HG03196 (cell line): ENCODE measurements around the gene REEP1.

ENCODE experiments used
- ATAC-seq: cut with Tn5 transposase; IDR thresholded peaks from one replicate; pipeline ENCODE4 v1.9.1; 2021; ENCODE audit not compliant: unreplicated experiment

The REEP1 gene

GRCh38 chr2:86284987-86285386 is 52.4 kb downstream of the REEP1 start:
- no peak for ATAC-seq

- no peak for ATAC-seq
Observed at GRCh38 chr2:86284401-86284841, 53.0 kb downstream of the REEP1 start.

DNA sequence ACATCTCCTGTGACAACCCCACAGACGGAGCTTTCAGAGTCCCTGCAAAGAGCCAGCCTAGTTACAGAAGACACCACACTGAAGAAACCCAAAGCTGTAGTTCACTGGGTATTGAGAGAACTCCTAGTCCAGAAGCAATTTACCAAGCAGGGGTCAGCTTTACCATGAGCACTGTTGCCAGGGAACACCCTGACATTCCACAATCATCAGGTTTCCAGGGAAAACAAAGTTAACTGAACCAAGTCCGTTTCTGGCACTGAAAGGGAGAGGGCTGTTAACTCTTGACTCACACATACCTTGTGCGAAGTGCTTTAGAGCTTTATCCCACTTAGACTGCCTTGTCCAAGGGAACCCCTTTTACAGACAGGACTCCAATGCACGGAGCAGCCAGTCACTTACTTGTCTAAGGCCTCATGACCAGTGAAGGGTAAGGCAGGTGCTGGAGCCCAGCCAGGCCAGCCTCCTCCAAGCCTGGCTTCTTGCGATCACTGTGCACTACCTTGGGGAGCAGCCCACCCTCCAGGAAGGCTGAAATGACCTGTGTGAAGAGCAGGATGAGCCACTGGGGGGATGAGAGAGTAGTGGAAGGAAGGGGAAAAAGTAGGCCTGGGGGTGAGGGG is 53.9 kb downstream of the REEP1 start:
- no peak for ATAC-seq

DNA sequence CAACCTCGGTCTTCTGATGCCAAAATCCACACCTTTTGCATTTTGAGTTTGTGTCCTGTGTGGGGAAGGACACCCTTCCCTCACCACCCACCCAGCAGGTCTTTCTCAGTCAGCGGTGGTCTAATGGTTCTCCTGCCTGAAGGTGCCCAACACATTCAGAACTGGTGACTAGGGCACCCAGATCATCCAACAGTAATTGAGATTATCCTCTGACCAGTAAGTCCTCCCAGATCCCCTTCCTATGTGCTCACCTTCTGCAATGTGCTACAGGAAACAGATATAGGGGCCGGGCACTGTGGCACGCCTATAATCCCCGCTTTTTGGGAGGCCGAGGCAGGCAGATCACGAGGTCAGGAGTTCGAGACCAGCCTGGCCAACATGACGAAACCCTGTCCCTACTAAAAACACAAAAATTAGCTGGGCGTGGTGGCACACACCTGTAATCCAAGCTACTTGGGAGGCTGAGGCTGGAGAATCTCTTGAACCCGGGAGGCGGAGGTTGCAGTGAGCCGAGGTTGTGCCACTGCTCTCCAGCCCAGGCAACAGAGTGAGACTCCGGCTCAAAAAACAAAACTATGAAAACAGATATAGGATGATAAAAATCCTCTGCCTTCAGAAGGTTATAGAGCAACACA is 56.2 kb downstream of the REEP1 start:
- no peak for ATAC-seq

- no peak for ATAC-seq
Observed at GRCh38 chr2:86280191-86280667, 57.2 kb downstream of the REEP1 start.

DNA sequence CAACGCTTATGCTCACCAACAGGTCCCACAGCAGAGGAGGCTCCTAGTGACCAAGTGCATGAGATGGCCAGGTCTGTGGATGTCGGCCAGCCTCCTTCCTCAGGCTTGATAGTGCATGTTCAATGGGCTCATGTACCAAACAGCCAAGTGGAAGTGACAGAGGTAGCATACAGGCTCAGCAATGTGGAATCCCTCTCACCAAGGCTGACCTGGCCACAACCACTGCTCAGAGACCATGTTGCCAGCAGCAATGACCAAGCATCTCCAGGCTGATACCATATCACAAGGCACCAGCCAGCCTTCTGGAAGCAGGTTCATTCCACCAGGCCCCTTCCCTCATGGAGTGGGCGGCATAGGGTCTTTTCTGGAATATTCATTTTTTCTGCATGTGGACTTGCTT is 61.5 kb downstream of the REEP1 start:
- ATAC-seq = no peak

DNA sequence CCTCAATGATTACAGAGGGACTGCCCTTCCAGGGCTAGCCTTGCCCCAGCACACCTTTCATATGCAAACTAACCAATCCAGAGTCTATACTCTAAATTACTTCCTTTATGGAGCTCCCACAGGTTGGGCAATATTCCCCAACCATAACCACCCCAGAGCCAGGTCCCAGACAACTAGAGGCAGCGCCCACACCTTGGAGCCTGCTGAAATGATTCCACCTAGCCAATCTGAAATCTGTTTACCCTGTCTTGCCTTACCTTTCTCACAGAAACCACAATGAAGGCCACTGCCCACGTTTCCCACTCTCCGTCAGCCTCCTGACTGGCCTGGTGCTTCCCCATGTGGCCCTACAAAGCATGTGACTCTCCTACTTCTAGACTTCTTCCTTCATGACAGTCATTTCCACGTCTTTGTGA is 62.0 kb downstream of the REEP1 start:
- ATAC-seq = no peak

GRCh38 chr2:86274918-86275275 is 62.5 kb downstream of the REEP1 start:
- peak; percentile 67 for ATAC-seq

GRCh38 chr2:86274265-86274917 is 63.0 kb downstream of the REEP1 start:
- ATAC-seq = peak; percentile 53

DNA sequence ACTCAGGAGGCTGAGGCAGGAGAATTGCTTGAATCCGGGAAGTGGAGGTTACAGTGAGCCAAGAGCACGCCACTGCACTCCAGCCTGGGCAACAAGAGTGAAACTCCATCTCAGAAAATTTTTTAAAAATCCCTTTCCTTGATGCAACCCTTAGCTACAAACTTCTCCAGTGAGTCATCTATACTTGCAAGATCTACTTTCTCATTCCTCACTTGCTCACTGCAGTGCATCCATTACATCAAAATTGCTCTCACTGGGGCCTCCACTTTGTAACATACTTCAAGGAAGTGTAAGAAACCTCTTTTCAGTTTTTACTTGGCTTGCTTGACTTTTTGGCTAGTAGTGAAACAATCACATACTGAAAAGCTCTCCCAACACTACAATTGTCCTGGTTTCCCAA is 65.3 kb downstream of the REEP1 start:
- no peak for ATAC-seq

DNA sequence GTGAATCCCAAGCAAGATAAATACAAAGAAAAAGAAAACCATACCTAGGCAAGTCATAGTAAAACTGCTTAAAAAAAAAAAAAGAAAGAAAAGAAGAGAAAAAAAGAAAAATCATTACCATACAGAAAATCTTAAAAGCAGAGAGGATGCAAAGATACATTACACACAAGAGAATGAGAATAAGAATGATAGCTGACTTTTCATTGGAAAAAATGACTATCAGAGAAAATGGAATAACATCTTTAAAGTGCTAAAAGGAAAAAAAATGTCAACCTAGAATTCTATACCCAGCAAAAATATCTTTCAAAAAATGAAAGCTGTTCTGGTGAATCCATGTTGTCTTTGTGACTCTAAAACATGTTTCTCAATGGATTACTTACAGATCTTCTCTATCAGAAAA is 66.2 kb downstream of the REEP1 start:
- no peak for ATAC-seq

DNA sequence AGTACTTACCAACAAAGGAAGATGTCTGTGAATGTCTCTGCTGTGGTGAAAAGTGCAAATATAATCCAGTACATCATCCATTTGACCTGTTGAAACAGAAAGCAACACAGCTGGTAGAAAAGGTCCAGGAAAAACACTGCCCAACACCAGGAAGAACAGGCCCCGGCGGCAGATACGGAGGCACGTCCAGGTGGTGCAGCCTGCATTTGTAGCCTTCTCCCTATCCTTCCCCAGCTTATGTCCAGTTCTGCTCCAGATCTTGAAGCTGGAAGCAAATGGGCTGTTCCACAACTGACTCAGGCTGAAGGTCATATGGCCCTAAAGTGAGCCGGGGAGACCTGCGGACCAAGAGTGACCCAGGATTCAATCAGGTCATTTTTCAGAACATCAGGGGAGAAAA is 73.5 kb downstream of the REEP1 start:
- no peak for ATAC-seq

DNA sequence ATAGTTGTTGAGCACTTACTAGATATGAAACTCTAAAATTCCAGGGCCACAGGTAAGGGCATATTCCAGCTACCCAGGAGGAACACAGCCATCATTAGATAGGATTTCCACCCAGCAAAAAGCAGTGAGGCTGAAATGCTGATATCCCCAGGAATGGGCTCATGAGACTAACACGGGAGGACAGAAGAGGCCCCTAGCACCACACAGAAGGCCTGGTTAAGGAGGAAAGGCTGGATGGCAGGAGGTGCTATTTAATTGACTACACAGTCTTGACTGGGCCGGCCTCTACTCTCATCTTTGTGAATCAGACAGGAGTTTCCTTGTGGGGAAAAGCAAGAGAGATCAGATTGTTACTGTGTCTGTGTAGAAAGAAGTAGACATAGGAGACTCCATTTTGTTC is 76.4 kb downstream of the REEP1 start:
- no peak for ATAC-seq

- ATAC-seq = no peak
Observed at GRCh38 chr2:86258106-86258505, 79.3 kb downstream of the REEP1 start.

DNA sequence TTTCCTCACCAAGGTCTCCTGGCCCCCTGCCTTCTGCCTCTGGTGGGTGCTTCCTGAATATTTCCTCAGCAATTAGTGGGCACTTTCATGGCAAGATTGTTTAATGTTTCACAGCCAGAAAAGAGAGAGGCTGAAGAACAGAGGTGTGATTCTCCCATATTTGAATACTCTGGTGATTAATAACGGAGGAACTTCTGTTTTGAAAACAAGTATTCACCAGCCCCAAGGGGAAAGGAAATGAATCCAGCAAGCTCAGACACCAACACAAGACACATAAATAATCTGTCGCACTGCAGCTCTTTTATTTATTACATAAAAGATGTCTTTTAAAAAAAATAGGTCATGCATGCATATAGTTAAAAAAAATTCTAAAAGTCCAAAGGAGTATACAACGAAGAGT is 80.4 kb downstream of the REEP1 start:
- ATAC-seq = no peak

GRCh38 chr2:86256300-86256699 is 81.1 kb downstream of the REEP1 start:
- ATAC-seq = no peak

DNA sequence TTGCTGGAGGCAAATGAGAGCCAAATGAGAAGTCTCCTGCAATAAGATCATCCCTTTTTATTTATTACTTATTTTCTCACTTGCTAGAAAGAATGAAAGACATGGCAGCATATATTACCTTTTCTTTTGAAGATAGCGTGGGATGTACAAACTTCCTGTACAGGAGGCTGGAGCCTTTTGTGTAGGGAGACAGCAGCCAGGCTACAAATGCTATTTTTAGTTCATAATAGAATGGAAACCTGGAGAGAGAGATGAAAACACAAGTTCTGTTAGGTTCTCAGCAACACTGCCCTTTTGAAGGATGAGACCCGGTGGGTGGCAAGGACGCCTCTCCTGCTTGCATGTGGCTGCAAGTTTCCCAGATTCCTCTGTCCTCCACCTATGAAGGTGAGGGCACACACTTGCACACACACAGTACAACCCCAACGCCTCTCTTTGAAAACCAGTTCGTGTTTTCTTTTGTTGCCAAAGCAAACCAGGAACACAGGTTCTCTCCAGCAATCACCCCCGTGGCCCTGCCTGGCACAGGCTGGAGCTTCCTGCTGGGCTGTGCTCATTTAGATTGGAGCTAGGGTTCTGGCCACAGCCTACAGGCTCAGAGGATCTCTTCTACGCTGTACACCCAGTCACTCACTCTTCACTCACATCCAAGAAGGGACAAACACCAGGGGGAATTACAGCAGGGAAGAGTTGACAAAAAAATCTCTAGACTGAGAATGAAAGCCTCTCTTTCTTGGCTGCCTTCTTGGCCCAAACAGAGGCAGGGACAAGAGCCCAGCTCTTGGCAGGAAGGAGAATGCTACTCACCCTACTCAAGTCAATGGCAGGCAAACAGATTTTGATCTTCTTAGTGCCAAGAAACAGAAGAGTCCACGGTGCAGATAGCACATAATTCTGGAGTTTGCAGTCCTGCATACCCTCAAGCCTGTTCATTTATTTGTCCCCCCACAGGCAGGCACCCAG is 82.6 kb downstream of the REEP1 start:
- ATAC-seq = no peak

- no peak for ATAC-seq
Observed at GRCh38 chr2:86253424-86253823, 84.0 kb downstream of the REEP1 start.

- ATAC-seq = no peak
Observed at GRCh38 chr2:86251840-86252266, 85.6 kb downstream of the REEP1 start.

- peak; percentile 51 for ATAC-seq
Observed at GRCh38 chr2:86249579-86250391, 87.6 kb downstream of the REEP1 start.
